Stimulated activated CD8-positive, alpha-beta memory T cell treated with anti-CD3 and anti-CD28 coated beads, Interleukin-2, amount 100 ng/mL, for 1 hour (primary cell): Measurements from ENCODE around the gene TMEM30B.

ENCODE experiments used
- DNase-seq, 2 donors: peaks; one replicate each; pipeline ENCODE4 v3.0.0-alpha.2; 2020; ENCODE audit warnings: low read depth in 2 of 2

The TMEM30B gene

GRCh38 chr14:61233436-61233956, 47.6 kb downstream of the TMEM30B start:
- no peak for DNase-seq

- no peak for DNase-seq
These were observed 49.3 kb downstream of the TMEM30B start for GRCh38 chr14:61231810-61232209.

DNA sequence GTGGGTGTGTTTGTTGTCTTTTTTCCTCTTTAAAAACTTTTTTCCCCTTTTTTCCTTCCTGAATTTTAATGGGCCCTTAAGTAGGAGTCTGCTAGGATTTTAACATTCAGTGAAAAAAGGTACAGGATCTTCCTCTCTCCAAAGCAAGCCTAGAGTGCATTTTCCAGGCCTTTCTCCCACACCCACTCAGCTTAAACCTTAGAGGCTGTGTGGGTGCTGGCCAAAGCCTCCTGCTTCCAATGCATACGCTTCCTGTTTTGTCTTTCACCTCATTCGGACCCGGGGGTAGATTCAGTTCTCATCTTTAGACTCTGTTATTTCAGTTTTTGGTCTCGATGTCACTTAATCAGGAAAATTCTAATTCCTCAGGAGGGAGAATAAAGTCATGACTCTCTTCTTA, 51.2 kb downstream of the TMEM30B start:
- DNase-seq = no peak

- no peak for DNase-seq
These were observed 51.7 kb downstream of the TMEM30B start for GRCh38 chr14:61229475-61229888.

DNA sequence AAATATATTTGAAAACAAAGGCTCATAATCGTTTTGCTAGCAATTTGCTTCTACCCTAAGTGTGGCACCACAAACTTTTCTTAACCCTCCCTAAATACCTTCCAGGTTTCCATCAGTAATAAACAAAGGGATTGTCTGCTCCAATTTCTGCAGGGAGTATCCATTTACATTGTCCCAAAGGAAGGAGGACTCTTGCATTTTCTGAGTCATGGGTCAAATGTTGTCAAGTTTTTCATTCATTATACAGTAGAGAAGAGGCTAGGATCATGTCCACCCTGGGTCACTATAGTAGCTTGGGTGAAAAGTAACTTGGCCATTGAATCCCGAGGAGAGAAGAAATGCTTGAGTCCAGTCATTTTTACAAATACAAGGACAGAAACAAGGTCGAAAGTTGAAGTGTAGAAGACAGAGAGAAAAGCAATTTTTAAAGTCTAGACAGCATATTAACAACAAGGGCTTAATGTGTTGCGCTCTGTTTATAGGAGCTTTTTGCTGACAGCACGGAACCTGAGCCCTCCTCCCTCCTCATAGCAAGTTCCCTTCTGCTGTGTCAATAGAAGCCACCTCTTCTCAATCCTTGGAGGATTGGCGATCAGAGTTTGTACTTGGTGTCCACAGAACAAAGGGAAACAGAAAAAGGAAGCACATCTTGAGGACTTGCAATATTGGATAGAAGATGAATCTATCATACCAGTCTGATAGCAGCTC, 53.1 kb downstream of the TMEM30B start:
- DNase-seq = no peak
